Retinal pigment epithelial cell (primary cell): ENCODE data around the gene ZNF502.
"Not testable (repeated sequence)": the region's sequence is repeated elsewhere in the genome, so short reads cannot be mapped to it uniquely, and the experiment has no call there.

Experiments used
- DNase-seq: peaks from one replicate; pipeline ENCODE4 v3.0.0-alpha.2; 2010; ENCODE audit warnings: low read depth
- H3K4me3 ChIP-seq: 2 replicates; pipeline ENCODE4 v1.5.1; 2011; ENCODE audit warnings: mild to moderate bottlenecking, low read length, control low read depth, moderate library complexity
- CTCF ChIP-seq: conservative IDR thresholded peaks from 2 replicates; pipeline ENCODE4 v1.5.1; 2011; ENCODE audit warnings: low read depth, low read length, control low read depth, inconsistent platforms

The ZNF502 gene

GRCh38 chr3:44712455-44713075 lies at the start of gene ZNF502:
ZNF502 (plus strand) TSS chr3:44712660; CDS start chr3:44720262, 7,602 bp downstream.
- H3K4me3 ChIP-seq, result peak within 1 kb of the TSS; percentile 90
- DNase-seq, result peak; percentile 66
- TF ChIP-seq CTCF, result peak; percentile 46

DNA sequence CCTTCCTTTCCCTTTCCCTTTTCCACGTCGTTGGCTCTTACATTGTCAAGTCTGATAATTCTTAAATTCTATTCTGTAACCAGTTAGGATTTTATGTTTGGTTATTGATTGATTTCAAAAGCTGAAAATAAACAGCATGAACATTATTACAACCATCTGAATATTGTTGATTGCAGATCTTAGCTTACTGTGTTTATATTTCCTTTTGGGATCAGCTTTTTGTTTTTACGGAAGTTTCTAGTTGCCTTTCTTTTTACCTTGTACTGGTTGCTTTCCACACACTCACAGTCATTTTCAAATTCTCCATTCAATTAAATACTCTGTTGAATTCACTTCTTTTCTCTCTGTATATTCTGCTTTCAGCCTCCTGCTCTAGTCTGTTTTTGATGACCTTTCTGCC lies 47.3 kb upstream of the ZNF502 start:
- H3K4me3 ChIP-seq, result no peak overlapping the region
- no peak for TF ChIP-seq CTCF
- no peak for DNase-seq

DNA sequence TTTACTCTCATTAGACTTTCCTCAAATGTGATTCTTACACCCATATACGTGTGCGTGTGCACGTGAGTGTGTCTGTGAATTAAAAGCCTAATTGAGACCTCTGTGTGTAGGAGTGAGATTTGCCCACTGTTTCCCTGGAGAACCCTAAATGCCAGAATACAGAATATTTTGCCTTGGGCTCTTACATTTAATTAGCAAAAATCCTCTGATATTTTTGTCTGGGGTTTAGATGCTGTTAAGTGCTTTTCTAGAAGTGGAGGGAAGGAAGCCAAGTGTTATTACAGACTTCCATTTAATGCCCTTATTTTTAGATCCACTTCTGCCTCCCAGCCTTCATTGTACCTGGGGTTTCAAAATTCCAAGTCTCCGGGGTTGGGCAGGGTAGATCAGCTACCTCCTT lies 46.1 kb upstream of the ZNF502 start:
- TF ChIP-seq CTCF, result no peak
- H3K4me3 ChIP-seq, result no peak overlapping the region

GRCh38 chr3:44669760-44670159 lies 42.7 kb upstream of the ZNF502 start:
- no peak for TF ChIP-seq CTCF
- no peak overlapping the region for H3K4me3 ChIP-seq
- DNase-seq, result no peak

More for the DNA sequence above, 46.1 kb upstream of the ZNF502 start:
- DNase-seq, result no peak

DNA sequence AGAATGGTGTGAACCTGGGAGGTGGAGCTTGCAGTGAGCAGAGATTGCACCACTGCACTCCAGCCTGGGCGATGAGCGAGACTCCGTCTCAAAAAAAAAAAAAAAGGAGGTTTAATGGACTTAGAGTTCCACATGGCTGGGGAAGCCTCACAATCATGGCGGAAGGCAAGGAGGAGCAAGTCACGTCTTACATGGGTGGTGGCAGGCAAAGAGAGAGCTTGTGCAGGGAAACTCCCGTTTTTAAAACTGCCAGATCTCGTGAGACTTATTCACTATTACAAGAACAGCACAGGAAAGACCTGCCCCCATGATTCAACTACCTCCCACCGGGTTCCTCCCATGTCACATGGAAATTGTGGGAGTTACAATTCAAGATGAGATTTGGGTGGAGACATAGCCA lies 39.0 kb upstream of the ZNF502 start:
- not testable (repeated sequence) for H3K4me3 ChIP-seq, DNase-seq

DNA sequence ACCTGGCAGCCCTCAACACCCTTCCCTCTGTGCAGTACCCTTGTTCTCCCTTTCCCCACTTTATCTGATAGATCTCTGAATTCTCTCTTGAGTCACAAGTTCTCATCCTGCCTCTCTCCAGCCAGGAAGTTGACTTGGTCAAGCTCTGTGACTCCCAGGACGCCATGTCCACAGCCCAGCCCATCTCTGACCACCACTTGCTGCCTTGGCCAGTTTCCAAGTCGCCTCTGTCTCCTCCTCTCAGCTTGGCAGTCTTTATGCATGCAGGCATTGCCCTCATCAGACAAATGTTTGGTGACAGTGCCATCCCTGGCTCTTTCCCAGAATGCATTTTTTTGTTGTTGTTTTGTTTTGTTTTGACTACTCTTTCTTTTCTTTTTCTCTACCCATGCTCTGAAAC lies 38.2 kb upstream of the ZNF502 start:
- TF ChIP-seq CTCF, result no peak
- DNase-seq, result no peak
- no peak overlapping the region for H3K4me3 ChIP-seq

- H3K4me3 ChIP-seq, result no peak overlapping the region
- DNase-seq, result no peak
- no peak for TF ChIP-seq CTCF
Measured at GRCh38 chr3:44678480-44679116, 33.9 kb upstream of the ZNF502 start.
